Kidney (tissue), 14 donors: ENCODE data around the gene NUP210. TPM values are rescaled to one million over a fixed set of nuclear protein-coding genes. Genes with fewer than 3 reads are reported as not detected.

Source experiments
- DNase-seq, 5 donors: peaks; one replicate each; pipeline ENCODE4 v3.0.0-alpha.2; 2013 to 2020
- FAIRE-seq: peaks from 2 replicates; lab custom pipeline; 2012; peaks lifted over from hg19 to GRCh38; lab: Jason Lieb, UNC
- H3K27ac ChIP-seq, 2 donors: one replicate each; pipeline ENCODE4 v1.7.0; 2013; ENCODE audit warnings: low read depth in 2 of 2, low read length in 2 of 2, inconsistent platforms in 1 of 2
- H3K27me3 ChIP-seq: one replicate; pipeline ENCODE4 v1.7.1; 2013; ENCODE audit warnings: low read length, inconsistent platforms; ENCODE audit not compliant: control insufficient read depth, insufficient read depth
- H3K36me3 ChIP-seq, 3 donors: one replicate each; pipeline versions ENCODE4 v1.7.0 to v1.7.1; 2013; ENCODE audit warnings: low read length in 3 of 3, control low read depth in 1 of 3, inconsistent platforms in 1 of 3; ENCODE audit not compliant: insufficient read depth in 3 of 3, control insufficient read depth in 2 of 3
- H3K4me1 ChIP-seq, 3 donors: one replicate each; pipeline versions ENCODE4 v1.7.0 to v1.7.1; 2013; ENCODE audit warnings: low read length in 3 of 3, inconsistent platforms in 1 of 3, low read depth in 1 of 3; ENCODE audit not compliant: control insufficient read depth in 2 of 3, insufficient read depth in 2 of 3
- H3K4me3 ChIP-seq, 3 donors: one replicate each; pipeline versions ENCODE4 v1.7.0 to v1.8.1; 2013; ENCODE audit warnings: low read length in 3 of 3, control low read depth in 1 of 3, inconsistent platforms in 1 of 3
- H3K9ac ChIP-seq, 3 donors: one replicate each; pipeline versions ENCODE4 v1.7.0 to v1.7.1; 2013; ENCODE audit warnings: low read length in 3 of 3, control low read depth in 1 of 3, inconsistent platforms in 1 of 3
- H3K9me3 ChIP-seq, 3 donors: one replicate each; pipeline versions ENCODE4 v1.7.0 to v1.7.1; 2013; ENCODE audit warnings: low read length in 3 of 3, control low read depth in 1 of 3, inconsistent platforms in 1 of 3; ENCODE audit not compliant: control insufficient read depth in 2 of 3, insufficient read depth in 1 of 3
- intact Hi-C: fragments of 100-400 bp; cut with DNase I; formaldehyde crosslinking; loops from one replicate; pipeline ENCODE4 v1.11.1; 2022
- polyA plus RNA-seq: library from polyadenylated mRNA; stranded (reverse); fragments of 350-450 nt; fragmentation: Illumina TruSeq; extraction: RNeasy Lipid Tissue Mini Kit (QIAGEN cat#74804); gene quantifications from one replicate; pipeline ENCODE4 v1.2.3, GENCODE V29; 2014; ENCODE audit warnings: low read depth, low replicate concordance; ENCODE audit not compliant: insufficient read depth
- total RNA-seq: library from RNA; stranded (reverse); fragmentation: NEBNext Ultra II Directional; extraction: Animal tissue kit (Norgen Biotek cat#: 25700); gene quantifications from one replicate; pipeline ENCODE4 v1.2.1, GENCODE V29; 2021
- TF ChIP-seq, protein P1 (sequence below): IDR thresholded peaks from 3 replicates; pipeline ENCODE4 v1.5.1; 2012; ENCODE audit warnings: mild to moderate bottlenecking, moderate library complexity, borderline replicate concordance; ENCODE audit not compliant: insufficient read depth; ENCODE audit errors: extremely low read depth
- donor health status: control.
- donor health status: control.
- donor health status: control.
- donor health status: control.
- donor health status: control.
- donor health status: DM: yes; HTN: yes; CAD: no.
- donor health status: Normal renal cell carcinoma (clear cell type).

The NUP210 gene
- total and polyA plus RNA-seq, 2 donors from 2014 or later, result 5.6 to 22.9 TPM

DNA sequence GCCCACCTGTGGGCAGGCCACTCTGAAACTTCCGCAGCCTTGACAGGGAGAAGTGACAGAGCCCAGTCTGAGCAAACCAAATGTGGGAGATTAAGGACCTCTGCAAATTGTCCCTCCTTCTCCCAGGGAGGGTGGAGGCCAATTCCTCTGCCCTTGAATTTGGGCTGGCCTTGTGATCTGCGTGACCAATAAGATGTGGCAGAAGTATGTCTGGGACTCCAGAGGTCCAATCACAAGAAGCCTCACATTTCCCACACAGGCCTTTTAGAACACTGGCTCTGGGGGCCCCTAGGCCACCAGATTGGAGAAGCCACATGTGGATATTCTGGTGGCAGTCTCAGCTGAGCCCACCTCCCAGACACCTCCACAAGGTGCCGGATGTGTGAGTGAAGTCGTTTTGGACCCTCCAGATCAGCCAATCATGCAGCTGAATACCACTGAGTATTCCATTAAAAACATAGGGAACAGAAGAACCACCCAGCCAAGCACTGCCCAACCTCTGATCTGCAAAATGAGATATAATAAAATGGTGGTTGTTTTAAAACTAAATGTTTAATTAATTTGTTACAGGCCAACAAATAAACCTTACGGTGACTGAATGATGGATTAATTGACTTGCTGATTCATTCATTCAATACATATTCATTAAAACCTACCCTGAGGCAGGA is 150.3 kb downstream of the NUP210 start:
- no peaks in the 10 kb centered on the region for H3K27me3 ChIP-seq
- DNase-seq (no peak), FAIRE-seq (no peak)
- intact Hi-C loops, result no loop called here
- H3K4me3 ChIP-seq, result no peak overlapping the region
- peaks cover 0 to 3% (median 0%) of the 10 kb centered on the region in 3 donors for H3K4me1 ChIP-seq
- peaks cover 0 to 11% (median 0%) of the 10 kb centered on the region in 3 donors for H3K9me3 ChIP-seq
- TF ChIP-seq, protein P1, sequence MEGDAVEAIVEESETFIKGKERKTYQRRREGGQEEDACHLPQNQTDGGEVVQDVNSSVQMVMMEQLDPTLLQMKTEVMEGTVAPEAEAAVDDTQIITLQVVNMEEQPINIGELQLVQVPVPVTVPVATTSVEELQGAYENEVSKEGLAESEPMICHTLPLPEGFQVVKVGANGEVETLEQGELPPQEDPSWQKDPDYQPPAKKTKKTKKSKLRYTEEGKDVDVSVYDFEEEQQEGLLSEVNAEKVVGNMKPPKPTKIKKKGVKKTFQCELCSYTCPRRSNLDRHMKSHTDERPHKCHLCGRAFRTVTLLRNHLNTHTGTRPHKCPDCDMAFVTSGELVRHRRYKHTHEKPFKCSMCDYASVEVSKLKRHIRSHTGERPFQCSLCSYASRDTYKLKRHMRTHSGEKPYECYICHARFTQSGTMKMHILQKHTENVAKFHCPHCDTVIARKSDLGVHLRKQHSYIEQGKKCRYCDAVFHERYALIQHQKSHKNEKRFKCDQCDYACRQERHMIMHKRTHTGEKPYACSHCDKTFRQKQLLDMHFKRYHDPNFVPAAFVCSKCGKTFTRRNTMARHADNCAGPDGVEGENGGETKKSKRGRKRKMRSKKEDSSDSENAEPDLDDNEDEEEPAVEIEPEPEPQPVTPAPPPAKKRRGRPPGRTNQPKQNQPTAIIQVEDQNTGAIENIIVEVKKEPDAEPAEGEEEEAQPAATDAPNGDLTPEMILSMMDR, result no peak
- no peak overlapping the region for H3K27ac ChIP-seq
- no peak overlapping the region for H3K9ac ChIP-seq
- H3K36me3 ChIP-seq, result no peaks in the 10 kb centered on the region

DNA sequence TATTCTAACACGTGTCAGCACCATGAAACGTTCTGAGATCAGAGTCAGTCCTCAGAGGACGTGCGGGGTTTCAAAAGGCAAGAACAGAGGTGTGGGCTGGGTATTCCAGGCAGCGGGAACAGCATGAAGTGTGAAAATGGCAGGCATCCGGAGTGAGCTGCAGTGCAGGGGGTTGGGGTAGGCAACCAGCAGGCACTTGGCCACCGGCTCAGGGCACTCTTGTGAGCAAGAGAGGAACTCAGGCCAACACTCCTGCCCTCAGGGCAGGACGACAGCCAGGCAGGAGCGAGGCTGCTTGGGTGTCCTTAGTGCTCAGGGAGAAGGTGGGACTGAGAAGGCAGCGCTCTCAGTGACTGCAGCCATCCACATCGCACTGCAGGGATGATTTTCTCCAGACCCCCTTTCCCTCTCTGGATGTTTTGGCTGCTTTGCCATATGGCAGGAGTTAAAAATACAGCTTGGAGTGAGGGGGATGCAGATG is 151.1 kb downstream of the NUP210 start:
- DNase-seq (no peak), FAIRE-seq (no peak)
- Histone ChIP-seq H3K9ac (no peak overlapping the region), H3K4me1 (peaks cover 0 to 7% (median 0%) of the 10 kb centered on the region in 3 donors), H3K27me3 (no peaks in the 10 kb centered on the region), H3K4me3 (no peak overlapping the region), H3K9me3 (peaks cover 0 to 11% (median 0%) of the 10 kb centered on the region in 3 donors), H3K36me3 (no peaks in the 10 kb centered on the region), H3K27ac (no peak overlapping the region)
- TF ChIP-seq, protein P1, result no peak
- intact Hi-C loops, result no loop called here

DNA sequence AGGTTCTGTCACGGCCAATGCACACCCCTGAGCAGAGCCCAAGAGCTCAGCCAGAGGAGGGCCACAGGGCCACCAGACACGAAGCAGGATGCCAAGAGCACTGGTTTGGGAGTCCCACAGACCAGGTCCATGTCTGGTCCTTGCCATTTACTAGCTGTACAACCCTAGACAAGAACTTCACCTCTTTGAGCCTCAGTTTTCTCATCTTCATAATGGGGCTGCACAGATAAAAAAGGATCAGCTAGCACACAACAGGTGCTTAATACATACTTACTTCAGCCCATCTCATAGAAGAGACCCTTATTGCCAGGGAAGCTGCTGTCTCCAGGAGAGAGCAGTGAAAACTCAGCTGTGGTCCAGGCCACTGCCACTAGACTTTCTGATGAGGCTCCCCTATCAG is 152.0 kb downstream of the NUP210 start:
- peaks cover 0 to 11% (median 0%) of the 10 kb centered on the region in 3 donors for H3K9me3 ChIP-seq
- H3K36me3 ChIP-seq, result no peaks in the 10 kb centered on the region
- peaks cover 0 to 9% (median 1%) of the 10 kb centered on the region in 3 donors for H3K4me1 ChIP-seq
- H3K4me3 ChIP-seq, result no peak overlapping the region
- TF ChIP-seq, protein P1, result no peak
- DNase-seq (no peak), FAIRE-seq (no peak)
- intact Hi-C loops, result no loop called here
- H3K9ac ChIP-seq, result no peak overlapping the region
- H3K27me3 ChIP-seq, result no peaks in the 10 kb centered on the region
- H3K27ac ChIP-seq, result no peak overlapping the region
